ENCODE measurements around the gene GPR15LG. TPM values are rescaled to one million over a fixed set of nuclear protein-coding genes. Genes with fewer than 3 reads are reported as not detected.
A peak's percentile ranks its signal among the peaks of the same experiment; 100 is the strongest.

GPR15LG gene
- total and polyA plus RNA-seq, 10 of the 15 experiments (the other 5 are each of a cell fraction or from before 2014, with no cell fraction given), result 1.1 to 12.2 (median 1.4) TPM

DNA sequence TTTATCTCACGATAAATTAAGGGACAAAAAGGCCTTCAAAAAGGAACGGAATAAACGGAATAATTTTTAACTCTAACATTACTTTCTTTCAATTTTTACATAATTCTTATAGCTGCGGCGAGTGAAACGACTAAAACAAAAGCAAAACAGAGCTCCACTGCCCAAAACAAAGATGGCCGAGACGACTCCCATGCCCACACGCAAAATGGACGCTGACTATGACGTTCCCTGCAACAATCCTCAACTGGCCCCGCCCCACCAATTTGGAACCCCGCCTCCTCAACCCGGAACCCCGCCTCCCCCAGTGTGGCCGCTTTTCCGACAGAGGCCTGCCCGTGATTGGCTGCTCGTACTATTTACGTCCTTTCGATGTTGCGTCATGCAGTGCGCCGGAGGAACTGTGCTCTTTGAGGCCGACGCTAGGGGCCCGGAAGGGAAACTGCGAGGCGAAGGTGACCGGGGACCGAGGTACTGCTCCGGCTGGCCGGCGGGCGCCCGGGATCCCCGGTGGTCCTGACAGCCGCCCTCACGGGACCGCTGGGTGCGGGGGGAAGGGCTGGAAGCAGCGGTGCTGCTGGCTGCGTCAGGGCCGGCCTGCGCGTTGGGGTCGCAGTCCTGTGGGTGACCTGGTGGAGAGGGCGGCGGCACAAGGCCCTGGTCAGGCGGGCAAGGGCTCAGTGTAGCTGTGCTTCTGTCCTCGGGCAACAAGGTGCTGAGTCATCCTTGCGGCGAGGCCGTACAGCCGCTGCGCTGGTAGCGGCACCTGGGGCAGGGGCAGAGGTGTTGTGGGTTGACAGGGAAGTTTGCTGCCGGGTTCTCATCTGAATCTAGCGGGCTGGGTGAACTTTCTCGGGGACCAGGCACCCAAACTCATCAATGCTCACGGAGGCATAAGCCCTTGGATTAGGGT, 34.2 kb upstream of the GPR15LG start, which contains the start of gene GHITM (continued):
- TF ChIP-seq STAT1 (conservative IDR thresholded peaks at IDR 0.05), result no peak
- peak; percentile 94 for TF ChIP-seq NBN (IDR thresholded peaks at IDR 0.05)
- no peak for TF ChIP-seq CHD4 (IDR thresholded peaks at IDR 0.05)
- TF ChIP-seq SUPT20H (IDR thresholded peaks at IDR 0.05; ENCODE audit: borderline replicate concordance, control insufficient read depth, low read depth, low read length), result no peak
- peak; percentile 58 for TF ChIP-seq SIX5 (IDR thresholded peaks at IDR 0.05; ENCODE audit: low read depth, low read length, severe bottlenecking)
- TF ChIP-seq RCOR1 (conservative IDR thresholded peaks at IDR 0.05; ENCODE audit: low read depth, low read length), result no peak
- TF ChIP-seq EP300 (IDR thresholded peaks at IDR 0.05; ENCODE audit: borderline replicate concordance in 1 of 2, control insufficient read depth in 1 of 2, low read depth in 2 of 2, low read length in 2 of 2), result peak; percentile 19 to 34; a peak in 1 of 4 replicates
- no peak for TF ChIP-seq ZZZ3 (IDR thresholded peaks at IDR 0.05; ENCODE audit: control insufficient read depth, insufficient read length, low read depth)
- no peak; the same call in 1 of the 2 replicates for TF ChIP-seq PRDM15 (CRISPR knock-in tag; IDR thresholded peaks at IDR 0.05)
- TF ChIP-seq SRF (IDR thresholded peaks at IDR 0.05; ENCODE audit: low read depth in 2 of 2, low read length in 2 of 2), result peak in 1 of 2 experiments; percentile 91; a peak in 2 of 4 replicates
- TF ChIP-seq, protein P1, sequence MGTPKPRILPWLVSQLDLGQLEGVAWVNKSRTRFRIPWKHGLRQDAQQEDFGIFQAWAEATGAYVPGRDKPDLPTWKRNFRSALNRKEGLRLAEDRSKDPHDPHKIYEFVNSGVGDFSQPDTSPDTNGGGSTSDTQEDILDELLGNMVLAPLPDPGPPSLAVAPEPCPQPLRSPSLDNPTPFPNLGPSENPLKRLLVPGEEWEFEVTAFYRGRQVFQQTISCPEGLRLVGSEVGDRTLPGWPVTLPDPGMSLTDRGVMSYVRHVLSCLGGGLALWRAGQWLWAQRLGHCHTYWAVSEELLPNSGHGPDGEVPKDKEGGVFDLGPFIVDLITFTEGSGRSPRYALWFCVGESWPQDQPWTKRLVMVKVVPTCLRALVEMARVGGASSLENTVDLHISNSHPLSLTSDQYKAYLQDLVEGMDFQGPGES (IDR thresholded peaks at IDR 0.05), result 0 out of 2 replicates have a peak, but pooled peaks have one; percentile 51
- no peak for TF ChIP-seq ZNF592 (IDR thresholded peaks at IDR 0.05)
- TF ChIP-seq HDAC6 (IDR thresholded peaks at IDR 0.05; ENCODE audit: unreplicated experiment), result no peak
- TF ChIP-seq NRF1 (conservative IDR thresholded peaks at IDR 0.05; ENCODE audit: low read depth, low read length), result no peak
- TF ChIP-seq IRF5 (IDR thresholded peaks at IDR 0.05; ENCODE audit: borderline replicate concordance), result no peak
- TF ChIP-seq KDM1A (IDR thresholded peaks at IDR 0.05; ENCODE audit: borderline replicate concordance), result no peak
- TF ChIP-seq NR2F1 (conservative IDR thresholded peaks at IDR 0.05), result peak; percentile 72

Measured in GM12878 (cell line).